Left lung (tissue), 10 donors: ENCODE measurements around the gene PLCL2. TPM values are rescaled to one million over a fixed set of nuclear protein-coding genes. Genes with fewer than 3 reads are reported as not detected.

ENCODE experiments used
- ATAC-seq: fragments of 200-7000 bp; cut with Tn5 transposase; one replicate; pipeline ENCODE4 v1.9.1; 2020; ENCODE audit warnings: moderate library complexity
- DNase-seq, 4 donors: peaks; one replicate each; pipeline ENCODE4 v3.0.0-alpha.2; 2013 to 2020
- H3K27ac ChIP-seq, 2 donors: fragments of 200-600 bp; sonication (generic) in 1 of 2; one replicate each; pipeline versions ENCODE4 v1.5.0 to v1.8.0; 2020 to 2021
- H3K27me3 ChIP-seq, 2 donors: fragments of 200-600 bp; sonication (generic) in 1 of 2; one replicate each; pipeline versions ENCODE4 v1.5.0 to v1.8.0; 2020 to 2021
- H3K36me3 ChIP-seq, 2 donors: fragments of 200-600 bp; sonication (generic) in 1 of 2; one replicate each; pipeline versions ENCODE4 v1.5.0 to v1.8.0; 2020 to 2021
- H3K4me1 ChIP-seq, 2 donors: fragments of 200-600 bp; one replicate each; pipeline ENCODE4 v1.8.0; 2021
- H3K4me3 ChIP-seq, 2 donors: fragments of 200-600 bp; sonication (generic) in 1 of 2; one replicate each; pipeline versions ENCODE4 v1.5.0 to v1.8.0; 2020 to 2021; ENCODE audit warnings: mild to moderate bottlenecking in 1 of 2
- H3K9me3 ChIP-seq, 2 donors: fragments of 200-600 bp; sonication (generic) in 1 of 2; one replicate each; pipeline versions ENCODE4 v1.5.0 to v1.8.0; 2020 to 2021
- CTCF ChIP-seq, 2 donors: fragments of 200-600 bp; sonication (generic) in 1 of 2; IDR thresholded peaks; one replicate each; pipeline versions ENCODE4 v1.5.0 to v1.8.0; 2021; ENCODE audit warnings: antibody characterized with exemption in 2 of 2
- intact Hi-C, 2 donors: fragments of 100-400 bp; cut with DNase I; formaldehyde crosslinking; loops; one replicate each; pipeline versions ENCODE4 v1.11.2 to v1.14.2; 2022
- polyA plus RNA-seq, 6 donors: library from polyadenylated mRNA; unstranded; fragments of 120-200 nt; gene quantifications; one replicate each; pipeline ENCODE4 v1.2.1, GENCODE V29; 2013; ENCODE audit not compliant: insufficient read length in 6 of 6
- total RNA-seq, 2 donors: library from RNA; stranded (reverse); fragmentation: NEBNext Ultra II Directional; extraction: Animal tissue kit (Norgen Biotek cat#: 25700); gene quantifications; one replicate each; pipeline ENCODE4 v1.2.1, GENCODE V29; 2021
- donor health status: DM: no; HTN: yes; CAD: no.
- donor health status: DM: no; HTN: no; CAD: no.

The PLCL2 gene
- total and polyA plus RNA-seq, 8 donors, result 7.8 to 15.7 (median 10.1) TPM

- ATAC-seq (no peak), DNase-seq (no peak)
- Histone ChIP-seq H3K9me3 (no peaks in the 10 kb centered on the region), H3K4me3 (no peak overlapping the region), H3K27ac (no peak overlapping the region), H3K36me3 (no peaks in the 10 kb centered on the region), H3K27me3 (no peaks in the 10 kb centered on the region), H3K4me1 (no peaks in the 10 kb centered on the region)
- intact Hi-C loops, result no loop called here
- no peak for TF ChIP-seq CTCF (IDR thresholded peaks at IDR 0.05)
Measured at GRCh38 chr3:17137321-17137826, 252.6 kb downstream of the PLCL2 start.

- TF ChIP-seq CTCF (IDR thresholded peaks at IDR 0.05), result no peak
- Histone ChIP-seq H3K4me3 (no peak overlapping the region), H3K36me3 (no peaks in the 10 kb centered on the region), H3K27ac (no peak overlapping the region), H3K27me3 (no peaks in the 10 kb centered on the region), H3K9me3 (no peaks in the 10 kb centered on the region), H3K4me1 (no peaks in the 10 kb centered on the region)
- ATAC-seq (no peak), DNase-seq (no peak)
- intact Hi-C loops, result no loop called here
Measured at GRCh38 chr3:17138246-17139039, 253.7 kb downstream of the PLCL2 start.
